Inflammatory macrophage treated with lipopolysaccharide for 4 hours (primary cell): ENCODE data around the gene PPP1R14C.

Experiments
- DNase-seq: peaks from one replicate; pipeline ENCODE4 v3.0.0-alpha.2; 2020

PPP1R14C gene

GRCh38 chr6:150252714-150253444 is 110.0 kb downstream of the PPP1R14C start:
- no peak for DNase-seq

GRCh38 chr6:150253489-150253888 is 110.6 kb downstream of the PPP1R14C start:
- DNase-seq = no peak

GRCh38 chr6:150254770-150255169 is 111.9 kb downstream of the PPP1R14C start:
- no peak for DNase-seq

GRCh38 chr6:150255840-150256239 is 113.0 kb downstream of the PPP1R14C start:
- no peak for DNase-seq

- peak; percentile 35 for DNase-seq
Observed at GRCh38 chr6:150256618-150257272, 113.9 kb downstream of the PPP1R14C start.

- DNase-seq = no peak
Observed at GRCh38 chr6:150258381-150258780, 115.5 kb downstream of the PPP1R14C start.

- DNase-seq = no peak
Observed at GRCh38 chr6:150260931-150261330, 118.1 kb downstream of the PPP1R14C start.

- DNase-seq = no peak
Observed at GRCh38 chr6:150261997-150262697, 119.3 kb downstream of the PPP1R14C start.

- no peak for DNase-seq
Observed at GRCh38 chr6:150263765-150264404, 121.0 kb downstream of the PPP1R14C start.

- no peak for DNase-seq
Observed at GRCh38 chr6:150266309-150266708, 123.5 kb downstream of the PPP1R14C start.

GRCh38 chr6:150266963-150267685 is 124.3 kb downstream of the PPP1R14C start:
- no peak for DNase-seq

- DNase-seq = no peak
Observed at GRCh38 chr6:150267686-150268561, 125.1 kb downstream of the PPP1R14C start.

GRCh38 chr6:150269130-150269856 is 126.4 kb downstream of the PPP1R14C start:
- DNase-seq = no peak

- no peak for DNase-seq
Observed at GRCh38 chr6:150269857-150270223, 127.0 kb downstream of the PPP1R14C start.

GRCh38 chr6:150270330-150271052 is 127.6 kb downstream of the PPP1R14C start:
- no peak for DNase-seq

- DNase-seq = no peak
Observed at GRCh38 chr6:150271172-150271500, 128.3 kb downstream of the PPP1R14C start.

GRCh38 chr6:150271501-150272263 is 128.8 kb downstream of the PPP1R14C start:
- DNase-seq = peak; percentile 33

GRCh38 chr6:150272264-150272975 is 129.6 kb downstream of the PPP1R14C start:
- peak; percentile 2 for DNase-seq

GRCh38 chr6:150272976-150273315 is 130.1 kb downstream of the PPP1R14C start:
- DNase-seq = no peak
